HG02852 (cell line): ENCODE data around the gene DCAKD.

Experiments
- ATAC-seq: cut with Tn5 transposase; IDR thresholded peaks from one replicate; pipeline ENCODE4 v1.9.1; 2021; ENCODE audit warnings: mild to moderate bottlenecking, moderate library complexity; ENCODE audit not compliant: unreplicated experiment

Gene DCAKD

GRCh38 chr17:44976206-44976605, 75.2 kb downstream of the DCAKD start:
- ATAC-seq, result no peak
